ENCODE measurements around the gene CDON. TPM values are rescaled to one million over a fixed set of nuclear protein-coding genes. Genes with fewer than 3 reads are reported as not detected.

The CDON gene
- total RNA-seq, 1 experiment from 2014 or later: 17.1 TPM

GRCh38 chr11:125923012-125923579 is 139.6 kb downstream of the CDON start:
- no TSS peak for BruUV-seq (replicated peaks)
- intact Hi-C loops (cut with micrococcal nuclease; ENCODE audit: unreplicated experiment): loop anchor here (1.0 to 2.0 kb wide), 2 partner anchors 138 to 271 kb away; no protein-coding TSS in a partner anchor
- no peaks in the 10 kb centered on the region for H3K9me3 ChIP-seq (ENCODE audit: control insufficient read depth, insufficient read depth, low read depth, low read length)
- H3K4me3 ChIP-seq (ENCODE audit: low read depth in 2 of 2, low read length in 2 of 2): no peak overlapping the region
- ChIA-PET CTCF (interaction anchor here (0.6 to 0.9 kb wide), 4 partner anchors 9 to 519 kb away, joined by 3 to 10 read pairs (median 3); no protein-coding TSS in a partner anchor), POLR2A (interaction anchor here (0.7 kb wide), 1 partner anchor 261 kb away, joined by 5 read pairs; no protein-coding TSS in a partner anchor)
- no peak overlapping the region for H3K27ac ChIP-seq (ENCODE audit: low read length)
- no peaks in the 10 kb centered on the region for H3K4me1 ChIP-seq (ENCODE audit: control insufficient read depth, insufficient read depth, low read length)
- no peak for TF ChIP-seq REST (IDR thresholded peaks at IDR 0.05; ENCODE audit: insufficient read depth in 1 of 2, low read depth in 2 of 2, low read length in 1 of 2)
- peak; percentile 95 for TF ChIP-seq CTCF (IDR thresholded peaks at IDR 0.05)
- peaks cover 15% of the 10 kb centered on the region; the same call in 1 of the 2 replicates for H3K27me3 ChIP-seq (ENCODE audit: control insufficient read depth, insufficient read depth, low read length)
- DNase-seq (ENCODE audit: low read depth, low spot score): peak; percentile 64
- H3K36me3 ChIP-seq (ENCODE audit: control insufficient read depth, insufficient read depth, low read length): no peaks in the 10 kb centered on the region
- peak; percentile 94 for ATAC-seq
- in situ Hi-C loops (cut with HindIII; ENCODE audit: low pct_unique_long_range_greater_than_20kb, low sequenced_read_pairs): loop anchor here (25.0 kb wide), 1 partner anchor 164 kb away; no protein-coding TSS in a partner anchor

DNA sequence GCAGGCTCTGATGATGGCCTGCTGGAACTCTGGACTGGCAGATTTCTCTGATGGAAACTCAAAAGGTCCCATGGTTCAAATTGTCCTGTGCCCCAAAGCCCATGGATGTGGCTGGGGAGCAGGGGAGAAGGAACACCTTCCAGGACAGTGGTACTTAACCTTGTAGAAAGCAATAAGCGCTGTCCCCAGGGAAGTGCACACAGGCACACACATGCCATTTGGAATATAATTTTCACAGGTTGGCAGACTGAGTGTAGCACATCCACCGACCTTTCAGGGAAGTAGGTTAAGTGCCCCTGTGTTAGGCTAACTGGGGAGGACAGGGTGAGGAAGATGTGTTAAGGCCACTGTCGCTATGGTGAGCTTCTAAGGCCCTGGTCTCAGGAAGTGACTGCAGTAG is 140.5 kb downstream of the CDON start:
- intact Hi-C loops (cut with micrococcal nuclease; ENCODE audit: unreplicated experiment): loop anchor here (2.0 kb wide), 1 partner anchor 139 kb away; no protein-coding TSS in a partner anchor
- ChIA-PET POLR2A (no interaction called here), CTCF (no interaction called here)
- in situ Hi-C loops (cut with HindIII; ENCODE audit: low pct_unique_long_range_greater_than_20kb, low sequenced_read_pairs): loop anchor here (25.0 kb wide), 1 partner anchor 165 kb away; no protein-coding TSS in a partner anchor
- H3K4me3 ChIP-seq (ENCODE audit: low read depth in 2 of 2, low read length in 2 of 2): no peak overlapping the region
- ATAC-seq: no peak
- DNase-seq (ENCODE audit: low read depth, low spot score): no peak
- peaks cover 9% of the 10 kb centered on the region; the same call in 1 of the 2 replicates for H3K27me3 ChIP-seq (ENCODE audit: control insufficient read depth, insufficient read depth, low read length)
- no peak overlapping the region for H3K27ac ChIP-seq (ENCODE audit: low read length)
- TF ChIP-seq CTCF (IDR thresholded peaks at IDR 0.05) (no peak), TCF7L2 (IDR thresholded peaks at IDR 0.05; ENCODE audit: low read depth, low read length) (no peak), SIN3A (IDR thresholded peaks at IDR 0.05; ENCODE audit: borderline replicate concordance, insufficient read depth, low read depth, low read length) (no peak), REST (IDR thresholded peaks at IDR 0.05; ENCODE audit: insufficient read depth in 1 of 2, low read depth in 2 of 2, low read length in 1 of 2) (no peak), POLR2AphosphoS5 (IDR thresholded peaks at IDR 0.05; ENCODE audit: low read depth, low read length) (no peak)
- no peaks in the 10 kb centered on the region for H3K4me1 ChIP-seq (ENCODE audit: control insufficient read depth, insufficient read depth, low read length)
- H3K9me3 ChIP-seq (ENCODE audit: control insufficient read depth, insufficient read depth, low read depth, low read length): no peaks in the 10 kb centered on the region
- H3K36me3 ChIP-seq (ENCODE audit: control insufficient read depth, insufficient read depth, low read length): no peaks in the 10 kb centered on the region
- no TSS peak for BruUV-seq (replicated peaks)

Data from Panc1 (cell line).